ENCODE measurements around the gene ANO10.
A peak's percentile ranks its signal among the peaks of the same experiment; 100 is the strongest.

ANO10 gene

DNA sequence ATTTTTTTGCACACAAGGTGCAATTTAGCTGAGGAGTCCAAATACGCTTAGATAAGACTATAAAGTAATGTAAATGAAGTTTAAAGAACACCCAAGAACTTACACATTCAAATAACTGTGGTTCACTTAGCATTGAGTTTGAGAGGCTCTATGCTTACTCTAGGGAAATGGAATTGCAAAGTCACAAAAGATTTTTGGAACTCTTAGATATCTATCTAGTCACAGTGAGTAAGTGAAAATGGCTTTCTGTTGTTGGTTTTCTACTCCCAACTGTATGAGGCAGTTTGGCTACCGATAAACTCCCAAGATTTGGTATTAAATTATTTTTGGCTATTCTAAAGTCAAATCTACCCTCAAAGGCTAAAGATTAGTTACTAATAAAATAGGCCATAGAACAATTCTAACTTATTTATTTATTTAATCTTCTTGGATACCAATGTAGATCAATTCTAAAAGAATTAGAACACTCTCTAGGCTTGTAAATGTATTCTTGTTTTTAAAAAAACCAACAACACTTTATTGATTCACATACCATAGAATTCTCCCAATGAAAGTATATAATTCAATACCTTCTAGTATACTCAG, 170.0 kb downstream of the ANO10 start:
- intact Hi-C loops (cut with DNase I), result no loop called here

DNA sequence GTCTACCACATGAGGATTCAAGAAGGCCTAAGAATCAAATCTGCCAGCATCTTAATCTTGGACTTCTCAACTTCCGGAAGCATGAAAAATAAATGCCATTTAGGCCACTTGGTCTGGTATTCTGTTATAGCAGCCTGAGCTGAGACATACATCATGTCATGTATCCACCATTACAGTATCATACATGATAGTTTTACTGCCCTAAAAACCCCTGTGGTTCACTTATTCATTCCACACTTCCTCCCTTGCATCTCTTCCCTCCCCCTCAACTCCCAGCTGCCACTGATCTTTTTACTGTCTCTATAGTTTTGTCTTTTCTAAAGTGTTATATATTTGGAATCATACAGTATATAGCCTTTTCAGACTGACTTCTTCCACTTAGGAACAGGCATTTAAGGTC, 173.7 kb downstream of the ANO10 start:
- intact Hi-C loops (cut with DNase I), result no loop called here
- DNase-seq, result no peak

More for the DNA sequence above, 170.0 kb downstream of the ANO10 start:
- no peak for DNase-seq

DNA sequence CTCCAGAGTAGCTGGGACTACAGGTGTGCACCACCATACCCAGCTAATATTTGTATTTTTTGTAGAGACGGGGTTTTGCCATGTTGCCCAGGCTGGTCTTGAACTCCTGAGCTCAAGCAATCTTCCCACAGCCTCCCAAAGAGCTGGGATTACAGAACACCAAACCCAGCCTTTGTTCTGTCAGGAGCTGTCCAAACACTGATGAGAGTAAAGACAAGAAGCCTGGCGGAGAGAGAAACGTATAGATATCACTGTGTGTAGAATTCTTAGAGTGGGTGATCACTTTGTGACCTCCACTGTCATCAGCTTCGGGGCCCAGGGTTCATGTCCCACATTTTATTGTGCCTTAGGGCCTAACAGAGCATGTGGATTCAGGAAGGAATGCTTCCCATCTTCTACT, 176.0 kb downstream of the ANO10 start:
- intact Hi-C loops (cut with DNase I), result no loop called here

DNA sequence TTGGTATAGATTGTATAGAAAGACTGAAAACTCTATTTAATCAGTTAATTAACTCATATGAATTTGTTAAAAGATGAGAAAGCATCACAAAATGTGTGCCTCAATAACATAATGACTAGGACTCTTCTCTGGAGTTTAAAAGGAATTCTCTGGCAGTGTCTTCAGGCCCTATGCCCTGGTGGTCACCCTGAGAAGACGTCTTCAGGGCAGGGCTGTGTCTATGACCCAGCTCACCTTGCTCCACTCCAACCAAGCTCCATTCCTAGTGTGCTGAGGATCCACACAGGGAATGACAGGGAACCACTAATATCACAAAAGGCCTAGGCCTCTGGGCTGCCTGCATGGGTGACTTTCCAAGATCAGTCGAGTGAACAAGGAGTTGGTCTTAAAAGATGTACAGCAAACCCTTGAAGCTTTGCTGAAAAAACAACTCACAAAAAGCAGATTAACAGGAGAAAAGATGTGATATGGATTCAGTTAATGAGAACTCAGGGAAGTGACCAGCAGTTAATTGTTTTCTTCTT, 178.9 kb downstream of the ANO10 start:
- DNase-seq, result no peak
- intact Hi-C loops (cut with DNase I), result no loop called here

More for the DNA sequence above, 176.0 kb downstream of the ANO10 start:
- DNase-seq, result no peak

DNA sequence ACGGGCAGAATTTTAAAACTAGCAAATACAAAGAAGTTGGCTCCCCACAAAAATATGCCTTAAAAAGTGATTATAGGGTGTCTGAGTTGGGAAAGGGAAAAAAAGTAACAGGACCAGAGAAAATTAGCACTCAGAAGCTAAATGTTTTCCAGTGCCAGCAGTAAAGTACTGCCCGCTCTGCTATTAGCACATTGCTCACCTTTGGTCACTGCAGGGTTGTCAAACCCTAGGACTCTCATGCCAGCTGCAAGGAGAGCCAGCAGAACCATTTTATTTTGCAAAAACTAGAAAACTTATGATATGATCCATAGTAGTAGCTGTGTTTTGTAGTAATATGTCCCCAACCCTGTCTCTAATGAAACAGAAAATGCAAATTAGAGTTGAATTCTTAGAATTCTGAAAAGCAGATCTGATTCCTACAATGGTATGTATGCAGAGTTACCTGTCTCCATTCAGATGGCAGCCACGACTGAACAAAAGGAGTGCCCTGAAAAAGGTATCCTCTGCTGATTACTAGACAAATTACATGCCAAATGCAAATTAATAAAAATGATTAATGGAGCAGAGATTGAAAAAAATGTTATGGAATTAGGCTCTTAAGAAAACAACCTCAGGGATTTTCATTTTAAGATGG, 185.2 kb downstream of the ANO10 start:
- DNase-seq, result no peak
- intact Hi-C loops (cut with DNase I), result no loop called here

DNA sequence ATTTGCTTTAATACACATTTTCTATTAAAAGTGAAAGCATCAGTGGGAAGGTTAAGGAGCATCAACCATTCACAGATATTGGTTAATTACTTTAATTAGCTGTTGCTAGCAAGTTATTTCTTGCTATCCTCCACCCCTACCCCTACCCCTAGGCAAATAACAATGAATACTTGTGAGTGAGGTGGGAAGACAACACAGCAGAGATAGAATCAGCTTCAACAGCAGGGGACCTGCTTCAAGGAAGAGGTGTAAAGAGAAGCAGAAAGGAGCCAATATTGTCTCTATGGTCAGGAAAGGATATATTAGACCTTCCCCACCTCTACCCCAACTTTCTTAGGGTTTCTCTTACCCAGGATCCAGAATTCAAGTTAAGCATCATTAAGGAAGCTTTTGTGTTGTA, 186.1 kb downstream of the ANO10 start:
- intact Hi-C loops (cut with DNase I), result no loop called here
- DNase-seq, result no peak

DNA sequence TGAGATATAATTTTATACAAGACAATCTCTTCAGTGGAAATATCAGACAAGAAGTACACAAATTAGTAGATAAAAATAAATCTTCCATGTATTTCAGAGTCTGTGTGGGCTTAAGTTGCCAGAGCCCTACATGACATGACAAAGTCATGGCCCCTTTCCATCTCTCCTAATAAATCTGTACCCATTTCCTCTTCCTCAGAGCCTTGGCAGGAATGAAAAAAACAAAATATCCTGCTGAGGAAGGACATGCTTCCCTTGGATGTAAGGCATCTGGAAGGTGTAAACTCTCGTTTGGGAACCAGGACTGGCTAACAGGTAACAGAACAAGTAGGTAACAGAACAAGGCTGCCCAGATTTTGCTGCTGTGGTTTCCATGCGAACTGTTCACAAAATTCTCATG, 187.4 kb downstream of the ANO10 start:
- intact Hi-C loops (cut with DNase I), result no loop called here
- DNase-seq, result no peak

DNA sequence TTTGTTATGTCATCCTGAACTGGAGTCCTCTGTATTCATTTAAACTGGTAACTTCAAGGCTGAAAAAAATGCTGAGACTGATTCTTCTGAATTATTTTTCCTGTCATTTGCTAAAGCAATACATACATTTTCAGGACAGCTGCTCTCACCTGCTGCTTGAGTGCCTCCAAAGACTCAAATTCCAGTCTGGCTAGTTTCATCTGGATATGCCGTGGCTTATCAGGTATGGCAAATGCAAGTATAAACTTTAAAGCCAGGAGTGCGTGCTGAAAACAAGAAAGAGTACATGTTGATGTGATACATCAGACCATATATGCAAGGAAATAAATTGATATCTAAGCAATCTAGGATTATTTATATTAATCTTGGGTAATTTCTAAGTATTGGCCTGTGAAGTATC, 189.3 kb downstream of the ANO10 start:
- intact Hi-C loops (cut with DNase I), result no loop called here
- DNase-seq, result no peak

DNA sequence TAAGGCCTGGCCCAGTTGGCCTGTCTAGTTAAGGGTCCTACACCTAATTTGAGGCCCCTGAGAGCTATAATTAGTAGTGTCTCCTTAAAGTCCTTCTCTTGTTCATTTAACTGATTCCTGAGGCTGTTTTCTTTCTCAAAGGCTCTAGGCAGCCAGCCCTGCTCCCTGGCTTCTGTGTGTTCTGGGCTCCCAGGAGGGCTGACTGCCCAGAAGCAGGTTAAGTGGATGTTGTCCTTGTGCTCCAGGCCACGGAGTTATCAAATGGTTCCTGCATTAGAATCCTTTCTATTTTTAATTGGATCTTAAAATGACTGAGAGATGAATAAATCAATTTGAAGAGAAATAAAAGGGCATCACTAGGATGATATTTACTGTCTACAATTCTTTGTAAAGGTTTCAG, 195.4 kb downstream of the ANO10 start:
- intact Hi-C loops (cut with DNase I), result no loop called here
- DNase-seq, result peak in 18 of 42 donors; percentile 4 to 44 (median 18)

DNA sequence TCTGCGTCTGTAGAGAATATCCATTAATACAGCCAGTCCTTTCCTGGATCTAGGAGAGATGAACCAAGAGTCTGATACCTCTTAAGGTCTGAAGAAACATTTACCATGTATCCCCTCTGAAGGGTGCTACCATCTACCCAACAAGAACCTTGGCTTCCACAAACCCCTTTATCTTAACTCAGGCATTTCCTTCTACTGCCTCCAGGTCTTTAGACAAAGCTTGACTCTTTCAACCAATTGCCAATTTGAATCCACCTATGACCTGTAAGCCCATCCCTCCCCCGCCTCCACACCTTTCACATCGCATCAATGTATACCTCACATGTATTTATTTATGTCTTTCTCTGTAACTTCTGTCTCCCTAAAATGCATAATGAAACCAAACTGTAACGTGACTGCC, 196.0 kb downstream of the ANO10 start:
- DNase-seq, result no peak
- intact Hi-C loops (cut with DNase I), result no loop called here

DNA sequence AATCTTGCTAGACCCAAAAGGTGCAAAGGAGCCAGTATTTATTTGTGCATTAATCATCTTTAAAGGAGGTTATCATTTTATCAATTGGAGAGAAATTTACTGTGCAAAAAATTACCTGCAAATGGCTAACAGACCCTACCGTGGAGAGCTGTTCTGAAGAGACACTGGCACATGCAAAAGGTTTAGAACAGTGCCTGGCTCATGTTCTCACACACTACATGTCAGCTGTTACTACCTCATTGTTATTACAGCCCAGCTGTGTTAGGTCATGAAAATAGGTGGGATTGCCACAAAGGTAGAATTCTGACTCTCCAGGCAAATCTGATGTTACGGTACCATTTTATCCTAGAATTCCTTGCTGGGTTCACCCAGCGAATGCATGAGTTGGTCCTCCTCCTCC, 198.2 kb downstream of the ANO10 start:
- no peak for DNase-seq
- intact Hi-C loops (cut with DNase I), result no loop called here

DNA sequence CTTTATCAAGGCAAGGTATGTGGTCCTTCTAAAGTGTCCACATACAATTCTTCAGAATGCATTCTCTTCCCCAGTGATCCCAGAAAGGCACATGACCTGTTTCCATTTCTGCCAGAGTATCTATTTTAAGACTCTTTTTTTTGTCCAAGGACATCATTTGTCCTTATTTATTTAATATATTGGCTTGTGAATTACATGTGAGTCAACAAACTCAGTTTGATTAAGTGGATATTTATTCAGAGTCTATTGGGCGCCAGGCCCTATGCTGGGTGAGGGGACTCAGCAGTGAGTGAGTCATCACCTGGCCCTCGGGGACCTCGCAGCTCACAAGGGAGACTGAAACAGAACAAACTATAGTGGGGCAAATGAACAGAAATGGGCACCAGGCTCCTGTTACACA, 198.7 kb downstream of the ANO10 start:
- DNase-seq, result peak in 5 of 42 donors; percentile 12 to 66 (median 30)
- intact Hi-C loops (cut with DNase I), result no loop called here

DNA sequence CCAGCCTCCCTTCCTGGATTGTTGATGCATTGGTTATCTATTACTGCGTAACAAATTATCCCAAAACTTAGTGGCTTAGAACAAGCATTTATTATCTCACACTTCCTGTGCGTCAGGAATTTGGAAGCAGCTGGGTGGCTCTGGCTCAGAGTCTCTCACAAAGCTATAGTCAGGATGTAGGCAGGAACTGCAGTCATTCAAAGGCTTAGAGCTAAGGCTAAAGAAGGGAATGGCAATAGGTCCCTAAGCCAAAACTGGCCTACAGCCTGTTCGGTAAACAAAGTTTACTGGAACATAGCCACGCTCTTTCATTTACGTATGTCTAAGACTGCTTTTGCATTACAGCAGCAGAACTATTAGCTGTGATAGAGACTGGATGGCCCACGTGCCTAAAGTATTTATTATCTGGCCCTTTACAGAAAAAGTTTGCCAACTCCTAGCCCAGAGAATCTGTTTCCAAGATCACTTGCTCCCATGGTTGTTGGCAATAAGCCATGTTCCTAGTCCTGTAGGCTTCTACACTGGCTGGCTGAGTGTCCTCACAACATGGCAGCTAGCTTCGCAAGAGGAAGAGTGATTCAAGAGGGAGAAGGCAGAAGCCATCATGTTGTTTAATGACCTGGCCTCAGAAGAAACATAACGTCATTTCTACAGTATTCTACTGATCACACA, 203.1 kb downstream of the ANO10 start:
- intact Hi-C loops (cut with DNase I), result no loop called here

DNA sequence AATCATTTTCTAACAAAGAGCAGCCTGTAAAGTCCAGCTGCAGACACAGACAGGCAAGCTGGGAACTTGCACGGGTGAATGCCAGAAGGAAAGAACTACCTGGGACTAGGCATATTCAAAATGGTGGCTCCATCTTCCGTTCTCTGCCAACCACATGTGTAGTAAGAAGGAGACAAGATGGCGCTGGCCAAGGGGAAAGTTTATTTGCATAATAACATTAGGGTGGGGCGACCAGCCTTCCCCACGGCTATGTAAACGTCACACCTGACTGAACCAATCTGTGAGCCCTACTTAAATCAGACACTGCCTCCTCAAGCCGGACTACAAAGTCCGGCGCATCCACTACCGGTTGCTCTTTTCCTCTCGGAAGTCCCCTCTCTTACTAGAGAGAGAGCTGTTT, 204.7 kb downstream of the ANO10 start:
- DNase-seq, result no peak
- intact Hi-C loops (cut with DNase I), result no loop called here

More for the DNA sequence above, 203.1 kb downstream of the ANO10 start:
- DNase-seq, result no peak

DNA sequence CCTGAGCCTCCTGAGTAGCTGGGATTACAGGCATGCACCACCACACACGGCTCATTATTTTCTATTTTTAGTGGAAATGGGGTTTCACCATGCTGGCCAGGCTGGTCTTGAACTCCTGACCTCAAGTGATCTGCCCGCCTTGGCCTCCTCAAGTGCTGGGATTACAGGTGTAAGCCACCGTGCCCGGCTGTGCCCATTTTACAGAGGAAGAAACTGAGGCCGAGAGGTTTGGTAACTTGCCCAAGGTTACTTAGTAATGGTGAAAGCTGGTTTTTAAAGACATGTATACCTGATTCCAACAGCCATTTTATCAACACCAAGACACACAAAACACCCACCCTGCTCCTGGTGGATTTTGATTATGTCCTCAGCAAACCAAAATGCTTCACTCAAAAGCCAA, 206.7 kb downstream of the ANO10 start:
- no peak for DNase-seq
- intact Hi-C loops (cut with DNase I), result no loop called here

DNA sequence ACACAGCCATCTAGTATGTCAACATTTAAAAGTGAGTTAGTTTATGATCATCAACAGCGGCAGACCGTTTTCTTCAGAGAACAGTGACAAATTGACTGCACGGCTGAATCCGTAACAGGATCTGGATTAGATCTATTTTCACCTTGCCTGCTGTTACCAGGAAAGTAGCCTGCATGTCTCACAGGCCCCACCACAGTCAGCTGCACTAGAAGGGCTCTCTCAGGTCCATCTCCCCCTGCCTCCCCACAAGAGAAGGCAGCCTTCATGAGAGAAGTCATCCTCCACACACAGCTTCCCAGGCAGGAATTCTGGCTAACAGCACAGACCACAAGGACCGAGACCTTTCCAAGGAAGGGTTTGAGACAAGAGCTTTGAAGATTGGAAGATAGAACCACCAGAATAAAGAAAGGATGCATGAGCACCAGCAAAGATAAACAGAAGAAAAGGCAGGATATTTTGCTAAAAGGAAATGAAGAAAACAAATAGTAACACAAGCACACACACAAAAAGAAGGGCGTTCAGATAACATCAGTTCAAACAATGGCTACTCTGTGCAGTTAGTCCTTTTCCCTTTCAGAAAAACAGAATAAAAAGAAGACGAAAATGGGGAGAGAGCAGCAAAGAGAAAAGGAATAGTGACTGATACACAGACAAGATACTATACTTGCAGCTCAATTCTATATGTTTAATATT, 208.0 kb downstream of the ANO10 start:
- intact Hi-C loops (cut with DNase I), result no loop called here

DNA sequence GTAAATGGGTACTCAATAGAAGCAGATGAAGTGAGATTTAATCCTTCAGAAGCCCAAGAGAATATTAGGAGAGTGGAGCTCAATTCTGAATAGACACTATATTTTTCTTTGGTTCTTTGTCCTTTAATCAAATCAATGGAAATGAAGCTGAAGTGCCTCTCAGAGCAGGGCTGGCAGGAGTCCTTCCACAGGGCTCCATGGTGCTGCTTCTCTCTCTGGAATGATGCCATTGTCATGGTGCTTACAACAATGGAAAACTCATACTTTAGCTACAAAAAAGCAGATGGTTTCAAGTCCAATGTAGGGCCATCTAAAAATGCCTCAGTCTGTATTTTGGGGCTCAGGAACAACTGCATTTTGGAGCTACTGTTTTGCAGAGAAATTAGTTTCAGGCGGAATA, 210.4 kb downstream of the ANO10 start:
- DNase-seq, result peak in 32 of 42 donors; percentile 6 to 73 (median 38)

More for the DNA sequence above, 208.0 kb downstream of the ANO10 start:
- no peak for DNase-seq

DNA sequence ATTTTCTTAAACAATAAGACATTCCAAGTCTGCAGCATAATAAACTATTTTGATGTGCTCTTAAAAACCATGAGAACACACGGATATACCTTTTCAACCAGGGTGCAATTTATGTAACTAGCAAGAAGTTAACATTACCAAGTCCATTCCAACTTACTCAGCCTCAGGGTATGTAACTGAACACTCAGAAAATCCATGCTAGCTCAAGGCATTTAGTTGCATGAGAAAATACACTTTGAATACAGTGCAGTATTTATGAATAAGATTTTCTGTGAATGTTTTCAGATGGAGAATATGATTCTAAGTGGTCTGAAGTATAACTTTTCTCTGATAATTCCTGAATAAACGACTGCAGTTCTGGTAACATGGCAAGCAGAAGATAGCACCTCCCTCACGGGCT, 211.2 kb downstream of the ANO10 start:
- intact Hi-C loops (cut with DNase I), result no loop called here
- no peak for DNase-seq

More for the DNA sequence above, 210.4 kb downstream of the ANO10 start:
- intact Hi-C loops (cut with DNase I), result no loop called here

DNA sequence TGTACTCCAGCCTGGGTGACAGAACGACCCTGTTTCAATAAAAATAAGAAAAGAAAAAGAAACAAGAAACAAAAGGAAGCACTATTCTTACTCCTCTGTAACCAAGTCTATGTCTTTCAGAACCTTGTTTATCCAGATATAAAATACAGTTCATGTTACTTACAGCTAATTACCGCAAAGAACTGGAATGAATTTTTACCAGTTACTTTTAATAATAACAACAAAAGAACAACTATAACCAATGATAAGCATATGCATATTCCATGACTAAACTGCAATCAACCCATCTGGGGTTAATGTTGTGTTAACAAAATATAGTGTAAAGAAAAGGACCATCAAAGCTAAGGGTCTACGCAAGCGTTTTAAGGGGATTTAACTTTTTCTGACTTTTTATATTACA, 212.3 kb downstream of the ANO10 start:
- intact Hi-C loops (cut with DNase I), result no loop called here
- DNase-seq, result no peak

DNA sequence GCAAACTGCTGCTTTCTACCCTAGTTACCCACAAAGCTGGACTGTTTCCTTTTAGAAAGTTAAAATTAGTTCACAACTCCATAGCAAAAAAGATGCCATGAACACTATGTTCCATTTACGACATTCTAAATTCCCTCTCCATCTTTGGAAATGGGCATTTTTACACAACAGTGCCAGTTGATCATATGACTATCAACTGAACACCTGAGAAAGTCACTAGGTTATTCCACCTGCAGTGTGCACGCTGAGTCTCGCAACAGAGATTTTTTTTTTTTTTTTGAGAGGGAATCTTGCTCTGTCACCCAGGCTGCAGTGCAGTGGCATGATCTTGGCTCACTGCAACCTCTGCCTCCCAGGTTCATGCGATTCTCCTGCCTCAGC, 215.2 kb downstream of the ANO10 start:
- DNase-seq, result no peak
- intact Hi-C loops (cut with DNase I), result no loop called here

All from head of caudate nucleus (tissue), 42 donors.